SK-N-SH (cell line): ENCODE measurements around the gene PPIL4. TPM values are rescaled to one million over a fixed set of nuclear protein-coding genes. Genes with fewer than 3 reads are reported as not detected.

Experiments used
- CTCF ChIA-PET: fragments of 300-600, 350-600 bp; formaldehyde crosslinking; extraction: SDS; loops from one replicate; lab custom pipeline; 2021; lab: Yijun Ruan, JAX
- POLR2A ChIA-PET: fragments of 350-600 bp; sonication (Branson Sonifier 250); formaldehyde crosslinking; extraction: SDS; loops from one replicate; lab custom pipeline; 2020; ENCODE audit warnings: antibody characterized with exemption, inconsistent platforms; lab: Yijun Ruan, JAX
- DNase-seq: peaks from one replicate; pipeline ENCODE4 v3.0.0; 2012
- H2AFZ ChIP-seq: fragments of 200-600 bp; sonication (generic); 2 replicates; pipeline ENCODE4 v1.8.1; 2016; ENCODE audit warnings: antibody characterized with exemption, mild to moderate bottlenecking, low read depth
- H3F3A ChIP-seq: fragments of 200-600 bp; sonication (generic); replicated peaks from 2 replicates; pipeline ENCODE3; 2016; ENCODE audit warnings: antibody characterized with exemption, mild to moderate bottlenecking; ENCODE audit not compliant: insufficient read depth
- H3K27ac ChIP-seq, 2 experiments: fragments of 200-500 bp in 1 of 2; fragments of 200-600 bp in 1 of 2; sonication (Bioruptor generic) in 1 of 2; sonication (generic), shearing (Covaris generic) in 1 of 2; 2 replicates each; pipeline versions ENCODE4 v1.5.1 to v1.6.1; 2014 to 2016; ENCODE audit warnings: low read depth in 2 of 2, inconsistent platforms in 1 of 2, low read length in 1 of 2, mild to moderate bottlenecking in 1 of 2, mixed read lengths in 1 of 2
- H3K27me3 ChIP-seq: fragments of 200-600 bp; sonication (generic), shearing (Covaris generic); 2 replicates; pipeline ENCODE4 v1.6.1; 2016; ENCODE audit warnings: mixed run types; ENCODE audit not compliant: insufficient read depth
- H3K36me3 ChIP-seq, 2 experiments: fragments of 200-500 bp in 1 of 2; fragments of 200-600 bp in 1 of 2; sonication (Bioruptor generic) in 1 of 2; sonication (generic) in 1 of 2; replicated peaks in 1 of 2; 2 replicates each; pipeline versions ENCODE3 to v1.5.1; 2014 to 2016; ENCODE audit warnings: low read length in 1 of 2, mild to moderate bottlenecking in 1 of 2; ENCODE audit not compliant: insufficient read depth in 2 of 2, control insufficient read depth in 1 of 2
- H3K4me1 ChIP-seq, 2 experiments: fragments of 200-500 bp in 1 of 2; fragments of 200-600 bp in 1 of 2; sonication (Bioruptor generic) in 1 of 2; sonication (generic), shearing (Covaris generic) in 1 of 2; 2 replicates each; pipeline versions ENCODE4 v1.5.1 to v1.6.1; 2014 to 2016; ENCODE audit warnings: low read depth in 1 of 2, low read length in 1 of 2, mixed run types in 1 of 2; ENCODE audit not compliant: insufficient read depth in 2 of 2, control insufficient read depth in 1 of 2
- H3K4me2 ChIP-seq: fragments of 200-600 bp; sonication (generic), shearing (Covaris generic); 2 replicates; pipeline ENCODE4 v1.6.1; 2017; ENCODE audit warnings: mixed run types
- H3K4me3 ChIP-seq, 2 experiments: fragments of 200-500 bp in 1 of 2; fragments of 200-600 bp in 1 of 2; sonication (Bioruptor generic) in 1 of 2; sonication (generic), shearing (Covaris generic) in 1 of 2; 2 replicates each; pipeline versions ENCODE4 v1.5.1 to v1.8.1; 2014 to 2016; ENCODE audit warnings: low read depth in 2 of 2, inconsistent platforms in 1 of 2, low read length in 1 of 2, mild to moderate bottlenecking in 1 of 2, mixed read lengths in 1 of 2, moderate library complexity in 1 of 2
- H3K79me2 ChIP-seq: fragments of 200-600 bp; sonication (generic); 2 replicates; pipeline ENCODE4 v1.8.1; 2017; ENCODE audit warnings: mild to moderate bottlenecking; ENCODE audit not compliant: insufficient read depth
- H3K9ac ChIP-seq: fragments of 200-600 bp; sonication (generic); 2 replicates; pipeline ENCODE4 v1.6.1; 2017; ENCODE audit warnings: mixed run types
- H3K9me2 ChIP-seq: fragments of 200-600 bp; sonication (generic); 2 replicates; pipeline ENCODE4 v1.6.1; 2017; ENCODE audit warnings: mixed run types
- H3K9me3 ChIP-seq: fragments of 200-600 bp; sonication (generic); 2 replicates; pipeline ENCODE4 v1.6.1; 2017; ENCODE audit warnings: mixed run types, mild to moderate bottlenecking, moderate library complexity
- H4K20me1 ChIP-seq: fragments of 200-600 bp; sonication (generic); 2 replicates; pipeline ENCODE4 v1.6.1; 2017; ENCODE audit warnings: mild to moderate bottlenecking, mixed run types; ENCODE audit not compliant: insufficient read depth
- ELF1 ChIP-seq: IDR thresholded peaks from 2 replicates; pipeline ENCODE4 v1.4.0; 2012
- EP300 ChIP-seq, 2 experiments: IDR thresholded peaks; 2 replicates each; pipeline versions ENCODE4 v1.4.0 to v1.6.1; 2012; ENCODE audit warnings: borderline replicate concordance in 1 of 2, low read depth in 1 of 2, low read length in 1 of 2
- EZH2phosphoT487 ChIP-seq: fragments of 200-600 bp; sonication (generic); IDR thresholded peaks from 2 replicates; pipeline ENCODE4 v1.6.1; 2017; ENCODE audit warnings: low read depth, mixed run types, mild to moderate bottlenecking, antibody characterized with exemption, moderate library complexity, borderline replicate concordance
- FOSL2 ChIP-seq: IDR thresholded peaks from 2 replicates; pipeline ENCODE4 v1.4.0; 2012; ENCODE audit warnings: low read depth, mild to moderate bottlenecking, moderate library complexity, borderline replicate concordance
- IRF3 ChIP-seq: fragments of 150-350 bp; IDR thresholded peaks from 2 replicates; pipeline ENCODE4 v1.6.1; 2016; ENCODE audit warnings: mild to moderate bottlenecking, low read depth, low read length
- JUND ChIP-seq: IDR thresholded peaks from 2 replicates; pipeline ENCODE4 v1.4.0; 2012
- MAX ChIP-seq: IDR thresholded peaks from 2 replicates; pipeline ENCODE4 v1.4.0; 2012; ENCODE audit warnings: low read depth
- MEF2A ChIP-seq: IDR thresholded peaks from 2 replicates; pipeline ENCODE4 v1.4.0; 2012; ENCODE audit warnings: low read depth, borderline replicate concordance
- MXI1 ChIP-seq: IDR thresholded peaks from 2 replicates; pipeline ENCODE4 v1.6.1; 2012; ENCODE audit warnings: mild to moderate bottlenecking, low read depth, low read length, improper control_type of control experiment
- PBX3 ChIP-seq: IDR thresholded peaks from 2 replicates; pipeline ENCODE4; 2012
- RAD21 ChIP-seq: IDR thresholded peaks from 2 replicates; pipeline ENCODE4 v1.6.1; 2012; ENCODE audit warnings: mild to moderate bottlenecking, low read length
- RCOR1 ChIP-seq: fragments of 150-350 bp; IDR thresholded peaks from 2 replicates; pipeline ENCODE4 v1.6.1; 2017; ENCODE audit warnings: antibody characterized with exemption, low read length
- SIN3A ChIP-seq: IDR thresholded peaks from 2 replicates; pipeline ENCODE4 v1.6.1; 2012; ENCODE audit warnings: low read depth, mild to moderate bottlenecking, low read length, moderate library complexity, borderline replicate concordance
- SMC3 ChIP-seq: IDR thresholded peaks from 2 replicates; pipeline ENCODE4 v1.6.1; 2012; ENCODE audit warnings: low read depth, low read length, improper control_type of control experiment
- TAF1 ChIP-seq: IDR thresholded peaks from 2 replicates; pipeline ENCODE4 v1.6.1; 2012; ENCODE audit warnings: low read depth, mild to moderate bottlenecking, low read length, moderate library complexity, borderline replicate concordance
- ZBTB33 ChIP-seq: IDR thresholded peaks from 2 replicates; pipeline ENCODE4 v1.4.0; 2012; ENCODE audit warnings: low read depth, borderline replicate concordance
- WGBS: methylation state at CpG from one replicate; pipeline ENCODE4 v1.1.6; 2017; ENCODE audit warnings: low lambda C conversion rate; 5-methylcytosine and 5-hydroxymethylcytosine counted together
- polyA plus RNA-seq, 3 experiments: library from polyadenylated mRNA; depleted of rRNA; stranded (reverse); fragments of >200 nt; gene quantifications; 2 replicates each; pipeline ENCODE4 v1.2.3, GENCODE V29; 2012
- TF ChIP-seq, protein P1 (sequence below): IDR thresholded peaks from 2 replicates; pipeline ENCODE4 v1.6.1; 2012; ENCODE audit warnings: mild to moderate bottlenecking, low read depth, low read length, moderate library complexity
- TF ChIP-seq, protein P2 (sequence below): fragments of 150-350 bp; IDR thresholded peaks from 2 replicates; pipeline ENCODE4 v1.6.1; 2017; ENCODE audit warnings: antibody characterized with exemption, low read length, low read depth, borderline replicate concordance
- TF ChIP-seq, protein P3 (sequence below): fragments of 200-600 bp; sonication (generic); IDR thresholded peaks from 2 replicates; pipeline ENCODE4 v1.6.1; 2017; ENCODE audit warnings: antibody characterized with exemption, mild to moderate bottlenecking, moderate library complexity

The PPIL4 gene
- polyA plus RNA-seq, 1 of the 3 experiments (the other 2 are of a cell fraction) = 3.3 TPM

GRCh38 chr6:149508485-149508884, 37.4 kb downstream of the PPIL4 start:
- peaks cover 42 to 53% of the 10 kb centered on the region in 2 experiments for H3K36me3 ChIP-seq
- no peak overlapping the region for H3K27ac ChIP-seq
- no peak overlapping the region for H3K4me3 ChIP-seq
- no peak overlapping the region for H3K4me2 ChIP-seq
- no peak for TF ChIP-seq SMC3
- no peak for TF ChIP-seq SIN3A
- TF ChIP-seq RCOR1 = no peak
- TF ChIP-seq, protein P1, sequence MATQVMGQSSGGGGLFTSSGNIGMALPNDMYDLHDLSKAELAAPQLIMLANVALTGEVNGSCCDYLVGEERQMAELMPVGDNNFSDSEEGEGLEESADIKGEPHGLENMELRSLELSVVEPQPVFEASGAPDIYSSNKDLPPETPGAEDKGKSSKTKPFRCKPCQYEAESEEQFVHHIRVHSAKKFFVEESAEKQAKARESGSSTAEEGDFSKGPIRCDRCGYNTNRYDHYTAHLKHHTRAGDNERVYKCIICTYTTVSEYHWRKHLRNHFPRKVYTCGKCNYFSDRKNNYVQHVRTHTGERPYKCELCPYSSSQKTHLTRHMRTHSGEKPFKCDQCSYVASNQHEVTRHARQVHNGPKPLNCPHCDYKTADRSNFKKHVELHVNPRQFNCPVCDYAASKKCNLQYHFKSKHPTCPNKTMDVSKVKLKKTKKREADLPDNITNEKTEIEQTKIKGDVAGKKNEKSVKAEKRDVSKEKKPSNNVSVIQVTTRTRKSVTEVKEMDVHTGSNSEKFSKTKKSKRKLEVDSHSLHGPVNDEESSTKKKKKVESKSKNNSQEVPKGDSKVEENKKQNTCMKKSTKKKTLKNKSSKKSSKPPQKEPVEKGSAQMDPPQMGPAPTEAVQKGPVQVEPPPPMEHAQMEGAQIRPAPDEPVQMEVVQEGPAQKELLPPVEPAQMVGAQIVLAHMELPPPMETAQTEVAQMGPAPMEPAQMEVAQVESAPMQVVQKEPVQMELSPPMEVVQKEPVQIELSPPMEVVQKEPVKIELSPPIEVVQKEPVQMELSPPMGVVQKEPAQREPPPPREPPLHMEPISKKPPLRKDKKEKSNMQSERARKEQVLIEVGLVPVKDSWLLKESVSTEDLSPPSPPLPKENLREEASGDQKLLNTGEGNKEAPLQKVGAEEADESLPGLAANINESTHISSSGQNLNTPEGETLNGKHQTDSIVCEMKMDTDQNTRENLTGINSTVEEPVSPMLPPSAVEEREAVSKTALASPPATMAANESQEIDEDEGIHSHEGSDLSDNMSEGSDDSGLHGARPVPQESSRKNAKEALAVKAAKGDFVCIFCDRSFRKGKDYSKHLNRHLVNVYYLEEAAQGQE = no peak
- TF ChIP-seq, protein P2, sequence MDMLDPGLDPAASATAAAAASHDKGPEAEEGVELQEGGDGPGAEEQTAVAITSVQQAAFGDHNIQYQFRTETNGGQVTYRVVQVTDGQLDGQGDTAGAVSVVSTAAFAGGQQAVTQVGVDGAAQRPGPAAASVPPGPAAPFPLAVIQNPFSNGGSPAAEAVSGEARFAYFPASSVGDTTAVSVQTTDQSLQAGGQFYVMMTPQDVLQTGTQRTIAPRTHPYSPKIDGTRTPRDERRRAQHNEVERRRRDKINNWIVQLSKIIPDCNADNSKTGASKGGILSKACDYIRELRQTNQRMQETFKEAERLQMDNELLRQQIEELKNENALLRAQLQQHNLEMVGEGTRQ = no peak
- TF ChIP-seq, protein P3, sequence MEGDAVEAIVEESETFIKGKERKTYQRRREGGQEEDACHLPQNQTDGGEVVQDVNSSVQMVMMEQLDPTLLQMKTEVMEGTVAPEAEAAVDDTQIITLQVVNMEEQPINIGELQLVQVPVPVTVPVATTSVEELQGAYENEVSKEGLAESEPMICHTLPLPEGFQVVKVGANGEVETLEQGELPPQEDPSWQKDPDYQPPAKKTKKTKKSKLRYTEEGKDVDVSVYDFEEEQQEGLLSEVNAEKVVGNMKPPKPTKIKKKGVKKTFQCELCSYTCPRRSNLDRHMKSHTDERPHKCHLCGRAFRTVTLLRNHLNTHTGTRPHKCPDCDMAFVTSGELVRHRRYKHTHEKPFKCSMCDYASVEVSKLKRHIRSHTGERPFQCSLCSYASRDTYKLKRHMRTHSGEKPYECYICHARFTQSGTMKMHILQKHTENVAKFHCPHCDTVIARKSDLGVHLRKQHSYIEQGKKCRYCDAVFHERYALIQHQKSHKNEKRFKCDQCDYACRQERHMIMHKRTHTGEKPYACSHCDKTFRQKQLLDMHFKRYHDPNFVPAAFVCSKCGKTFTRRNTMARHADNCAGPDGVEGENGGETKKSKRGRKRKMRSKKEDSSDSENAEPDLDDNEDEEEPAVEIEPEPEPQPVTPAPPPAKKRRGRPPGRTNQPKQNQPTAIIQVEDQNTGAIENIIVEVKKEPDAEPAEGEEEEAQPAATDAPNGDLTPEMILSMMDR = no peak
- no peak for TF ChIP-seq TAF1
- no peak for TF ChIP-seq JUND
- TF ChIP-seq MAX = no peak
- no peak for TF ChIP-seq PBX3
- no peak for TF ChIP-seq ZBTB33
- TF ChIP-seq MXI1 = no peak
- no peak for TF ChIP-seq EZH2phosphoT487
- no peak for TF ChIP-seq FOSL2
- TF ChIP-seq IRF3 = no peak
- no peak for TF ChIP-seq RAD21
- no peak for TF ChIP-seq ELF1
- TF ChIP-seq EP300 (IDR thresholded peaks at IDR 0.05; ENCODE audit: borderline replicate concordance in 1 of 2, low read depth in 1 of 2, low read length in 1 of 2) = no peak
- no peak for TF ChIP-seq MEF2A
- H3K27me3 ChIP-seq = no peaks in the 10 kb centered on the region
- H3K79me2 ChIP-seq = peaks cover 4% of the 10 kb centered on the region; the same call in 1 of the 2 replicates
- peaks cover 14% of the 10 kb centered on the region for H3F3A ChIP-seq
- DNase-seq = no peak
- no peaks in the 10 kb centered on the region for H4K20me1 ChIP-seq
- no peaks in the 10 kb centered on the region for H3K9me2 ChIP-seq
- H3K9ac ChIP-seq = no peak overlapping the region
- no peaks in the 10 kb centered on the region for H3K9me3 ChIP-seq
- no peak overlapping the region for H2AFZ ChIP-seq
- H3K4me1 ChIP-seq = peaks cover 0 to 3% of the 10 kb centered on the region in 2 experiments; a peak in 1 of 4 replicates
- POLR2A ChIA-PET = no interaction called here
- WGBS = 83% methylated on average over 3 of the region's 3 CpGs
- CTCF ChIA-PET = interaction anchor here (1.0 to 7.7 kb wide), 4 partner anchors 8 to 480 kb away, joined by 4 to 44 read pairs (median 6); no protein-coding TSS in a partner anchor
